Gastroesophageal sphincter (tissue), 3 donors: ENCODE results near the gene KRT9.

Experiments
- EP300 ChIP-seq: sonication (generic); formaldehyde crosslinking; IDR thresholded peaks from one replicate; pipeline ENCODE4 v1.6.1; 2017; ENCODE audit warnings: antibody characterized with exemption, mild to moderate bottlenecking
- TF ChIP-seq, protein P1 (sequence below), 4 experiments: fragments of 200-600 bp in 2 of 4; fragments of 450-650 bp in 2 of 4; sonication (generic) in 1 of 4; IDR thresholded peaks; one replicate each; pipeline ENCODE4 v1.5.1; 2017 to 2019; ENCODE audit warnings: antibody characterized with exemption in 4 of 4, mild to moderate bottlenecking in 2 of 4, moderate library complexity in 2 of 4

DNA sequence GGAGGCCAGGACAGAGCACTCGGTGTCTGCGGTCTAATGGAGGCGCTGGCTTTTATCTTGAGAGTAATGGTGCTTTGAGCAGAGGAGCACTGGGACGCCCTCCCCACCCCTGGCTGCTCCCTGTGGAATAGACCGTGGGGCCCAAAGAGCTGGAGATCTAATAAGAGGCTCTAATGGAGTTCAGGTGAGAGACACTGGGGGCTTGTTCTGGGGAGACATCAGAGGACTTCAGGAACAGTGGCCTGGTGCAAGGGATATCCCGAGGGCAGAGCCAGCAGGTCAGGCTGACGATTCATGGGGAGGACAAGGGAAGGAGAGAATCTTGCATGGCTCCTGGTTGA is 34.3 kb downstream of the KRT9 start:
- TF ChIP-seq, protein P1, sequence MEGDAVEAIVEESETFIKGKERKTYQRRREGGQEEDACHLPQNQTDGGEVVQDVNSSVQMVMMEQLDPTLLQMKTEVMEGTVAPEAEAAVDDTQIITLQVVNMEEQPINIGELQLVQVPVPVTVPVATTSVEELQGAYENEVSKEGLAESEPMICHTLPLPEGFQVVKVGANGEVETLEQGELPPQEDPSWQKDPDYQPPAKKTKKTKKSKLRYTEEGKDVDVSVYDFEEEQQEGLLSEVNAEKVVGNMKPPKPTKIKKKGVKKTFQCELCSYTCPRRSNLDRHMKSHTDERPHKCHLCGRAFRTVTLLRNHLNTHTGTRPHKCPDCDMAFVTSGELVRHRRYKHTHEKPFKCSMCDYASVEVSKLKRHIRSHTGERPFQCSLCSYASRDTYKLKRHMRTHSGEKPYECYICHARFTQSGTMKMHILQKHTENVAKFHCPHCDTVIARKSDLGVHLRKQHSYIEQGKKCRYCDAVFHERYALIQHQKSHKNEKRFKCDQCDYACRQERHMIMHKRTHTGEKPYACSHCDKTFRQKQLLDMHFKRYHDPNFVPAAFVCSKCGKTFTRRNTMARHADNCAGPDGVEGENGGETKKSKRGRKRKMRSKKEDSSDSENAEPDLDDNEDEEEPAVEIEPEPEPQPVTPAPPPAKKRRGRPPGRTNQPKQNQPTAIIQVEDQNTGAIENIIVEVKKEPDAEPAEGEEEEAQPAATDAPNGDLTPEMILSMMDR (IDR thresholded peaks at IDR 0.05): no peak
- no peak for TF ChIP-seq EP300
